Measurements from ENCODE around the gene BDNF.

BDNF gene

DNA sequence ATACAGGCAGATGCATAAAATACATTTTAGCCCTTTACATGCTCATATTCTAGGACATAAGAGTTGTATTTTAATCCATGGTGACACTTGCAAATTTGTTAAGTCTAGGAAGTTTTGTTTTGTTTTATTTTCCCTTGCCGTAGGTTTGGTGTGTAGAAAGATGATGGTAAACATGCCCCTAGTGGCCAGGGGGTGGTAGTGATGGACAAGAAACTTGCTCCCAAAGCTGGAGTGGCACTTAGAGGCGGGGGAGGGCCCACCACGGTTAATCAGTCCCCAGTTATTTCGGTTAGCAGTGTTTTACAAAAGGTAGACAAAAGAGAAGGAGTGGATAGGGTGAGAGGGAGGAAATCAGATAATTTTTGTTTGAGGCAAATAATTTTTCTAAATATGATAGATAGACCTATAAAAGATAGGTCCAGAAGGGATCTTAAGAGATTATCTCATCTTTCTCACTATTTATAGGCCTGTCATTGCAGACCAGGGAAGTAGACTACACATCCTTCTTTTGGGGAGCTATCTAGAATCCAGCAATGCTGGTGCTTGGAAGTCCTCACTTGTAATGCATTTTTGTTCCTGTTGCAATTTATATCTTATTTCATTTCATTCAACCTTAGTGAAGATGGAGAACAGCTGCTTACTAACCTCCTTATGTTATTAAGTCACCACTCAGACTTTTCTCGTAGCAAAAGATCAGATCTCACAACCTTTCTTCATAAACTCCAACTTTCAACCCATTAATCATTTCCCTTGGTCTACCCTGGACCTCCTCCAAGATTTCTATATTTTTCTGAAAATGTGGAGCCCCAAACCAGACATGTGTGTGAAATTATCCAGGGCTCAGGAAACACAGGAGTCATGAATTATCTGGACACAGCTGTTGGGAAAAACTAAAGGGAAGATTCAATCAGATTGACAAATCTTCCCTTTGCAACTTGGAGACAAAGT lies 5.9 kb upstream of the BDNF start:
- no peak for DNase-seq (ENCODE audit: low read depth)

DNA sequence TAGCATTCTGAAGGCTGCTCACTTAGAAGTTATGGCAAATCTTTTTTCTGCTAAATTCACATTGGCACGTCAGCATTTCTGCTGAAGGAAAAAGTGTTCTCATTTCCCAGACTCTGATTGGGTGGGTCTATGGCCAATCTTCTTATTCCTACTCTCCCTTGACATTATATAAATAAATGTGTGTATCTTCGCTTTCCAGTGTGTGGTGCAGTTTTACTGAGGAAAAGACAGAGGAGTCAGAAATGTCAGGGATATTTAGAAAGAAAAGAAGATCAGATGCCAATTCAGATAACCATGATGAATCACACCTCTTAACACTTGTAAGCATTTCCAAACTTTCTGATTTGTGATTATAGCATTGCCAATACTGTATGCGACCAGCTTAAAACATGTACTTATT lies 3.2 kb upstream of the BDNF start:
- no peak for DNase-seq (ENCODE audit: low read depth)

DNA sequence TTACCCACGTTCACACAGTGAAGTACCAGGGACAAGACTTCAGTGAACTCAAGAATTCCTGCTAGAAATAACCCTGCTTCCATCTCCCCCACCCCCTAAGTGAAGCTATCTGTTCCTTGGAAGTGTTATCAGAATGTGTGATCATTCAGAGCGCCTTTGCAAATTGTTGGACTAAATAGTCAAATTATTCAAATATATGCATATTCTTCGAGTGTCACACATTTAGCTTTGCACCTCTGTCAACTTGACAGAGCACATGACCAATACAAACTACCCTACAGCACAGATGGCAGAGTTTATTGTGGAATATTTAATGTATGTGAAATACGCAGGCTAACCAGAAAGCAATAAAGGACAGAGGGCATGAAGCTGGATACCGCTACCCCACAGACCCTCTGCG lies 2.6 kb upstream of the BDNF start:
- no peak for DNase-seq (ENCODE audit: low read depth)

DNA sequence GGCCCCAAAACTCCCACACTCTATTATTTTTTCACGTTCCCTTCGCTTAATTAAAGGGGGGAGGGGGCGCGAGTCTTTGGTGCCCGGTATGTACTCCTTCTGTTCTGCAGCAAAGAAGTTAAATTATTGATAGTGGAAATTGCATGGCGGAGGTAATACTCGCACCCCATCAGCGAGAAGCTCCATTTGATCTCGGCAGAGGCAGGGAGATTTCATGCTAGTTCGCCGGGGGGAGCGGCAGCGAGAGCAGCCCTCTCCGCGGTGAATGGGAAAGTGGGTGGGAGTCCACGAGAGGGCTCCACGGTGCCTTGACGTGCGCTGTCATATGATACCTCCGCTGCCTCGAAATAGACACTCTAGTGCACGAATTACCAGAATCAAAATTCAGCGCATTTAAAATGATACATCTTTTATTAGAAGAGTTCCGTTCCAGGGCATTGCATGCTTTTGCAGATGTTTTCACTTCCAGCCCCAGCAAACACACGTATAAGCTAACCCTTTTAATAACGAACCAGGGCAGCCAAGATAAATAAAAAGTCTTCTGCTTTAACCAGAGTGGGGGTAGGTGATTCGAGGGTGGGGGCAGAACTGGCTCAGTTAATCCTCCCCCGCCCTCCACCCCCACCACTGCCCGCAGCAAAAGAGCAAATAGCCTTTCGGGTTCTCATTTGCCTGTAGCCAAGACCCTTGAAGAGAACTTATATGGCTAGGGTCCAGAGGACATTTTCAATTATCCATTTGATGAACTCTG lies 1.3 kb upstream of the BDNF start:
- no peak for DNase-seq (ENCODE audit: low read depth)

DNA sequence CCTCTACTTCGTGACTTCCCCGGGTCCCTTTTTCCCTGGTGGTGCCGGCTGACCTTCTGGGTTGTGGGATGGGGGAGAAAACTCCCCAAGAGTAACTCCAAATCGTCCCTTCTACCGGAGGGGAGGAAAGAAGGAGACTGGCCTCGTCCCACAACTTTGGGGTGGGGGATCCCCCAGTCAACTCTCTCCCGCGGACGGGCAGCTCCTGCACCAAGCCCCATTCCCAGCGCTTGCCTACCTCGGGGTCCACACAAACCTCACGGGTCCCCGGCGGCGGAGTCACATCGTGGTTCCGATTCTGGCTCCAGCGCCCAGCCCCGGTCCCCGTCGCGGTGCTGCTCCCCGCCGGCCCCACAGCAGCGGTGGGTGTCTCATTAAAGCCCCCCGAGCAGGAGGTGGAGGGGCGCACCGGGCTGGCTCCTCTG lies 317 bp downstream of the BDNF start:
- no peak for DNase-seq (ENCODE audit: low read depth)

DNA sequence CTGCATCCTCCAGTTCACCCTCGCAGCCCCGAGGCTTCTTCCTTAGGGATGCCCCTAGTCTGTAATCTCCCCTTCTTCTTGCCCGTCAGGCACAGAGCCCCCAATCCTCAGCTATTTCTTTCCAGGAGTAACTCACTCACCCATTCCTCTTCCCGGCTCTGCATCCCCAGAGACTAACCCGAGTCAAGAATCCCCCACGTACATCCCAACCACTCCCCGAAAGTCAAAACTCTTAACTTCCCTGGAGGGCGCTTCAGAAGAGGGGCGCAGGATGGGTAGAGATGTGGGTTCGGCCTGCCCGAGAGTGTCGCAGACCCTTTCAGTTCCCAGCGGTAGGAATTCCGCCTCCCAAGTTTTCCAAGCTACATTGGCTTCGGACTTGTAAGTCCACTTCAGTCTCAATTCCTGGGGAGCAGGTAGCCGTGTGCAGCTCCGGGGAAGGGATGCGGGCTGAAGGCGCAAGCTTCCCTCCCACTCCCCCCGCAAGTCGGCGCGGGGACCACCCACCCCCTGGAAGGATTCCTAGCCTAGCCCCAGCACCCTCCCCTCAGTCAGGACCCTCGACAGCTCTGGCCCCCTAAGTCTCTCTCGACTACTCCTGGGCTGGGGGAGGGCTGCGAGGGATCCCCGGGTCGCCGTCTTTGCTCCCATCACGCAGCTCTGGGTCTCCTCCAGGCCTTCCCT lies 871 bp downstream of the BDNF start:
- DNase-seq (ENCODE audit: low read depth), result no peak

DNA sequence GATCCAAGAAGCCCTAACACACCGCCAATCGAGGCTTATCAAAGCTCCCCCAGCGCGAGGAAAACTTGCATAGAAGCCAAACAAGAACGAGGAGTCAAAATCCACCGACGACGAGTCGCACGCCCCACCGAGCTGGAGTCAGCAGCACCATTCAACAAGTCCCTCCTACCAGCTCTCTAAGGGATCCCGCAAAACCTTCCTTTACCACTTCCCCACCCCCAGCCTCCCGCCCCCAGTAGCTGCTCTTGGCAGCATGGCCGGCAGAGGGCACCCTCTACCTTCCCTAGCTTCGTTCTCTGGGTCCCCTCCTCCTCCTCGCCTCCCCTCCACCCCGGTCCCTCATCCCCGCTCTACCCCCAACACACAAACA lies 1.4 kb downstream of the BDNF start:
- DNase-seq (ENCODE audit: low read depth), result no peak

DNA sequence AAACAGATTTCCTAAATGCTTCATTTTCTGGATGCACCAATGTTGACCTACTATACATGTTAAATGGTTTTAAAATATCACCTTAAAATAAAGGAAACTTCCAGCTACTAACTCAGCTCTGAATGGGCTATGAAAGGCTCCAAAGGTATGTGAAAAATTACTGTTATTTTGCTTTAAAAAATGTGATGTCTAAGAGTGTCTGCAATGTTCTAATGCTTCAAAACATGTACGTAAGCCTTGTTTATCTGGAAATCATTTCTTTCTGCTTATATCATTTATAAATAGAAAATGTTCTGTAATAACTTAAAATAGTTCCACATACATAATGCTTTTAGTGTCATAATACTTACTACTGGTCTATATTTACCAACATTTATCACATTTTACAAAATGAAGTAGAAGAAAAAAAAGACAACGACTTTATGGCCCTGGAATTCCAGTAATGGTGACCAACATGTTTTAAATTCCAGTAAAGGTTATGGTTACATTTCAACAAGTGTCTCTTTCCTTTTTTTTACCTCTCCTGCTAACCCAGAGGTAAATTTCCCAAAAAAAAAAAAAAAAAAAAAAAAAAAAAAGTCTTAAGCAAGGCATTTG lies 2.5 kb downstream of the BDNF start:
- no peak for DNase-seq (ENCODE audit: low read depth)

DNA sequence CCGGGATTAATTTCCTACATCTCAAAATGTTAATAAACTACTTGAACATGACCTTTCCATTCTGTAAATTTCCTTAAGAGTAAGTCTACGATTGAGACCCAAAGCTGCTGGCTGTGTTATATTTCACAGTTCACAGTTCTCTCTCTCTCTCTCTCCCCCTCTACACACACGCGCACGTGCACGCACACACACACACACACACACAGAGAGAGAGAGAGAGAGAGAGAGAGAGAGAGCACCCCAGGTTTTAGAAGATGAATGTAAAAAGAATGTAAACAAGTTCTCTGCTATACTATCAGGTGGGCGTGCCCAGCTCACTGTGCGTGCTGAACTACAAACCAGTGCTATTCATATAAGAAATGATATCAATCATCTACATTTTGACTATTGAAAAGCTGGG lies 3.3 kb downstream of the BDNF start:
- no peak for DNase-seq (ENCODE audit: low read depth)

DNA sequence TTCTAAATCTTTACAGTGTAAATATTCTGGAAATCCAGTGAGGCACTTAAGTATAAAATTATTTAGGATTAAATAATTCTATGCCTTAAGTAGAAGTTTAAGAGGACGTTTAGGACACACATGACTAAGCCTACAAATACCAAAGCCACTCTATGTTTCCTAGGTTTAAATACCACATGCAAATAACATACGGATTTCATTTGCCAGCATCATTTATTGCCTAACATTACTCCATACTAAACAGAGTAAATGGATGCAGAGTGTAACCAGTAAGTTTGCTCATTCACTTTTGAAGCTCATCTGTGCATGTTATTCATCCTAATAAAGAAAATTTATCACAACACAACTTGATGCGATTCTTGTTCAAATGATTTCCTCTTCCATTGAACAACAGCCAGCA lies 4.1 kb downstream of the BDNF start:
- DNase-seq (ENCODE audit: low read depth), result no peak

DNA sequence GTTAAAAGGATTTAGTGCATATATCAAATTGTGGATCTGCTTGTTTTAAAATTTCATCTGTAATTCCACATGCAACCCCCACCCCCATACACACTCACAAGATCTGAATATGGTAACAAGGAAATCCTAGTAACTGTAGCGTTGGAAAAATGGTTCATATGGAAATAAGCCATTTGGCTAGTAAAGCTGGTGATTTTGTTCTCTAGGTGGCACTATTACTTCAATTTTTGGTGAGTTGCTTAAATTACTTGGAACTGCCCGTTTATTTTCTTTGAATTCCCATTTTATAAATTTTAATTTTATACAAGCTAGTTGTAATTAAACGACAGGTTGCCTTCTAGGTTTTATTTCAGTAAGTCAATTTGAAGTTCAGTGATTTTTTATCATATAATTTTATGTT lies 5.3 kb downstream of the BDNF start:
- no peak for DNase-seq (ENCODE audit: low read depth)

DNA sequence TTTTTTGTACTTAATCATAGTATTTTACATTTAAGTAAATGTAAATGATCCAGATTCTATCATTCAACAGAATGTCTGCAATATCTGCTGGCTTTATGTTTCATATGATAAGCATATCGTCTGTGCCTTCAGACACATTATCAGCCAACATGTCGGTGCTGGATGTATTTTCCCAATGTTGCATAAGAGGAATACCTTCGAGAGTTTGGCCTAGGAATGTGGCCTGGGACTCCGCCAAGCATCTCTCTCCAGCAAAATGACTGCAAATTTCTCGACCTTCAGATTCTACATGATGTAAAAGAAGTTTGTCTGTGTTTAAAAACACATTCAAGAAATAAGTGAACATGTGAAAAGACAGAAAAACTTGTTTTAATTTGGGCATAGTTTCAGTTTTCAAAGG lies 6.9 kb downstream of the BDNF start:
- DNase-seq (ENCODE audit: low read depth), result no peak

DNA sequence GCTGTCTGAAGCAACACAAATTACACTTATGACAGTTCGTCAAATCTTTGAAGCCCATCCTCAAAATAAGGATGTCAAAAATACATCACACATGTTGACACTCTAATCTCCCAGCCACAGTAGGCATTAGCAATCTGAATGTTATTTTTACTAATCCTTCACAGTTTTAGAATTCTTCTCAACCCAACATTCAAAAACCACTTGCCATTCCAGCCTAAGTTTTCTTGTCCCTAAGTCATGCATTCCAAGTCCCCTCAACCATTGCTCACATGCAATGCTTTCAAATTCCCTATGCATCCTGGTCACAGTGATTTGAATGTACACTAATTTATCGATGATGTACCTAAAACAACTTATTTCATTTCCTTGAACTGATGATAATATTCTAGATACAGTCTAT lies 7.5 kb downstream of the BDNF start:
- DNase-seq (ENCODE audit: low read depth), result no peak

DNA sequence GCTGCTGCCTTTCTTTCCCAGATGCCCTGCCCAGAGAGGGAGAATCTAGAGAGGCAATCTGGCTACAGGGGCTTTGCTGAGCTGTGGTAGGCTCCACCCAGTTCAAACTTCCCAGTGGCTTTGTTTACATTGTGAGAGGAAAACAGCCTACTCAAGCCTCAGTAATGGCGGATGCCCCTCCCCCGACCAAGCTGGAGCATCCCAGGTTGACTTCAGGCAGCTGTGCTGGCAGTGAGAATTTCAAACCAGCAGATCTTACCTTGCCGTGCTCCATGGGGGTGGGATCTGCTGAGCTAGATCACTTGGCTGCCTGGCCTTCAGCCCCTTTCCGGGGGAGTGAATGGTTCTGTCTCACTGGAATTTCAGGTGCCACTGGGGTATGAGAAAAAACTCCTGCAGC lies 12.2 kb downstream of the BDNF start:
- no peak for DNase-seq (ENCODE audit: low read depth)

DNA sequence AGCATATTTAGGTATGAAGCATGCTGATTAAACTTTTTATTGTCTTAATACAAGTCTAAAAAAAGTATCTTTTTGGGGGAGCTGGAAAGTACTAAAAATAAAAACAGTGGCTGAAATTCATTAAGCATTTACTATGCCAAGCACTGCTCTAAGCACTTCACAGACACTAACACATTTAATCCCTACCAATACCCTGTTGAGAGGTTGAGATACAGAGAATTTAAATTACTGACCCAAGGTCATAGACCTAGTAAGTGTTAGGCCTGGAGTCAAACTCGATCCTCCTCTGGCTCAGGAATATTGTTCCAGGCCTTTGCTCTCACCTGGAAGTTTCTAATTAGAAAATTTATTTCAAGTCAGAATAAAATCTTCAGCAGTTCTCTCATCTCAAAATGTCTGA lies 18.6 kb downstream of the BDNF start:
- no peak for DNase-seq (ENCODE audit: low read depth)

DNA sequence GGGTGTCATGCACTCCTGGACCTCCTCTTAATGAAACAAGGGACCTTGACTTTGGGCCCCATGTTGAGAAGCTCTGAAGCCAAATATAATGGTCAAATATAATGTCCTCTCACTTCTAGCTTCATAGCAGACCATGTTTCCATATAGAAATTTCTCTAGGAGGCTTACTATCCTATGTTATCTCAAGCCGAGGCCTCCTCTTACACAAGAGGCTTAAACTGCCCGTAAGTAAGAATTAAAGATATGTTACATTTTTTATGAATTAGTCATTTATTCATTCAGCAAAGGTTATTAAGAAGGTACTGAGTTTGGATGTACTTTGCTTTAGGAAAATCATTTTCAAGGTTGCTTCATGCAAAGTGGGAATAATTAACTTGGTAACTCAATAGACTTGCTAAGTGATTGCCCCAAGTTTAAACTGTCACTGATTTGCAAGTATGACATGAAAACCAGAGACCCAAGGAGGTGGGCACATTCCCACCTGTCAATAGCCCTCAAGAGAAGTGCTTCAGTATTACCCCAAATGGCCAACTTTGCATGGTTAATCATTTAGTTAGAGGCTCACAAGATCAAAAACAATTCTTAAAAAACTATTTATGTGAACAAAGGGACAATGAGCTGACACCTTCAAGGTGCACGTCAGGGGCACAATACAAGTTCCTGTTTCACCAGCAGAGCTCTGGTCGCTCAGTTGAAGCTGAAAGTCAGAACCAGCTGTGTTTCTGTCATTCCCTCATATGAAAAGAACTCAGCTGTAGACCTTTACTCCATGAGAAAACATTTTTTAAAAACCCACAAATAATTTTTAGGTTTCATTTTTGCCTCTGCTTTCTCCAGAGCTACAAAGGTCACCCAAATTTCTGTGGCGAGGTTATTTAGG lies 20.9 kb downstream of the BDNF start:
- no peak for DNase-seq (ENCODE audit: low read depth)

DNA sequence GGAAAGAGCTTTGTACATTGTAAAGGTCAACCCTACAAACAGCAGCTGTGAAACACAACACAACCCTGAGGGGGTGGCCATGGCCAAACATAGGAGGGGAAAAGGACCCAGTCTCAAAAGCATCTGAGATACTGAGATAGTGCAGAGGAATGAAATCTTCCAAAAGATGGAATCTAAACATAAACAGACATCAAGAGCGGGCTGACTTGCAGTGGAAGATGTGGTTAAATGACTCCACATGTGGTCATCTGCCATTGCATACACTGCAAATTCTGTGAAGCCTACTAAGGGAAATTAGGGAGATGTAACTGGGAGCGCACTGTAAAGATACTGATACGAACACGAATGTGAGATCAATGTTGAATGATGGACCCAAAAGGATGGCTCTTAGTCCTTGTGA lies 22.0 kb downstream of the BDNF start:
- peak; percentile 54 for DNase-seq (ENCODE audit: low read depth)

DNA sequence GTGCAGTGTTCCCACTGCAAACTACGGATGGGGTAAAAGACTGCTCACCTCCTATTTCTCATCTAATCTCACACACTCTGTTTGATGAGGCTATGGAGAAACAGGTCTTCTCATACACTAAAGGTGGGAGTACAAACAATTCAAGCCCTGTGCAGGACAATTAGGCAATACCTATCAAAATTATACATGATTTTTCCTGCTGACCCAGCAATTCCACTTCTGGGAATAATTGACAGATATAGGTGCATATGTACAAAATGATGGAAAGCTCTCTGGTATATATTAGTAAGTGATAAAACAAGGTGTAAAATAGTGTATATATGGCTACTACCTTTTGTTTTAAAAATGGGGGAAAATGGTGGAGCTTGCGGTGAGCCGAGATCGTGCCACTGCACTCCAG lies 23.1 kb downstream of the BDNF start:
- DNase-seq (ENCODE audit: low read depth), result no peak

DNA sequence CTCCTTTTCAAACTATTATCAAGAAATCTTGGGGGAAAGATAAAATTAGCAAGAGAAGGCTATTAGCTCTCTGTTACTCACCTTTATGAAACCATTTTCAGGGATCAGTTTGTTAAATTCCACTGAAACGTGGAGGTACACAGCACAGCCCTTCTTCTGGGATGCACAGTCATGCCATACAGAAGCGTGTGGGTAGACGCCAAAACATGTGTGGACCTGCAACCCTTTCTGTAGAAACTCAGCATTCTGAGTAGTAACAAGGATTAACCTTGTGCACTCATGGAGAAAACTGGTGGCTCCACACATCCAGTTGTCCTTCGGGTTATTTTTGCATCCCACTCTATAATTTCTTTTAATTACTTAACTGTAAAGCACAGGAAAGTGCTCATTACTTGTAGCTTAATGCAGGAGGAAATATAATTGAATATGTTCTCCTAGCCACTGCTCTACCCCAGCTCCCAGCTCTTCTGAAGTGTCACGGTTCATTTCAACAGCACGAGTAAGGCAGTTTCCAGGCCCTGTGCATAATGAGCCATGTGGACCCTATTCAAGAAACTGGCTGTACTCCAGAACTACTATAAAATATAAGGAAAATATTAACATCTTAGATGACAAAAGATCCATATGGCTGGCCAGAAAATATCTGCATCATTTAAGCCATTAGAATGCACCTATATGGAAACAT lies 26.1 kb downstream of the BDNF start:
- DNase-seq (ENCODE audit: low read depth), result no peak

DNA sequence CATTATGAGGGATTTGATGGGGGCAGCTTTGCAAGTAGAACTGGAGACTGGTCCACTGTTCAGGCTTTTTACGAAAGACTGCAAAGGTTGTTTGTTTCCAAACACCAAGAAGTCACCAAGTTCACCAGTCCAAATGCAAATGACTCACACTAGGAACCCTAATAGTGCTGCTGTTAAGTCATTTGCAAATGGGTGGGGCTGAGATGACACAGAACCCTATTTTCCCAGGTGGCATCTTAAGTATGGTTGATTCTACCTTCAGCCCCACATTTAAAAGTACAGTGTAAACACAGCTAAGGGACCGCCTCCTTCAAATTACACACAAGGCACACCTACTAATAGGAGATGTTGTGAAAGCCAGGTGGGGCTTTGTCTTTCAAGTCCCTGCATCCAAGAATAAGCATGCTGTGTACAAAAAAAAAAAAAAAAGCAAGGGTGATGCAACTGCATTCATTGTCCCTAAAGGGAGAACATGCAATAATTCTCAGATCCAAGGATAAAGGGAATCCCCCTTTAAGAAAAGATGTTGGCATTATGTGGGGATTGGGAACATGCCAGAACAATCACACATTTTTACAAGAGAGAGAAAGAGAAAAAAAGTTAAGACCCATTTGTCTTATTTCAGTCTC lies 27.3 kb downstream of the BDNF start:
- DNase-seq (ENCODE audit: low read depth), result no peak

All from non-pigmented ciliary epithelial cell (primary cell).